ENCODE measurements around the gene FUCA2.
A peak's percentile ranks its signal among the peaks of the same experiment; 100 is the strongest.
"Not testable (repeated sequence)": the region's sequence is repeated elsewhere in the genome, so short reads cannot be mapped to it uniquely, and the experiment has no call there.

The FUCA2 gene

GRCh38 chr6:143498428-143498827 lies 13.1 kb downstream of the FUCA2 start:
- DNase-seq (ENCODE audit: low read depth) = no peak

- no peak for DNase-seq (ENCODE audit: low read depth)
Measured at GRCh38 chr6:143496974-143497373, 14.5 kb downstream of the FUCA2 start.

- DNase-seq (ENCODE audit: low read depth) = no peak
Measured at GRCh38 chr6:143490775-143491174, 20.7 kb downstream of the FUCA2 start.

GRCh38 chr6:143490244-143490643 lies 21.3 kb downstream of the FUCA2 start:
- DNase-seq (ENCODE audit: low read depth) = no peak

- no peak for DNase-seq (ENCODE audit: low read depth)
Measured at GRCh38 chr6:143486752-143487151, 24.8 kb downstream of the FUCA2 start.

GRCh38 chr6:143485967-143486366 lies 25.6 kb downstream of the FUCA2 start:
- no peak for DNase-seq (ENCODE audit: low read depth)

- no peak for DNase-seq (ENCODE audit: low read depth)
Measured at GRCh38 chr6:143482593-143482992, 28.9 kb downstream of the FUCA2 start.

GRCh38 chr6:143478479-143479062 lies 32.9 kb downstream of the FUCA2 start:
- DNase-seq (ENCODE audit: low read depth) = no peak

- DNase-seq (ENCODE audit: low read depth) = no peak
Measured at GRCh38 chr6:143476545-143476944, 35.0 kb downstream of the FUCA2 start.

- no peak for DNase-seq (ENCODE audit: low read depth)
Measured at GRCh38 chr6:143471822-143472221, 39.7 kb downstream of the FUCA2 start.

- not testable (repeated sequence) for DNase-seq (ENCODE audit: low read depth)
Measured at GRCh38 chr6:143468823-143469222, 42.7 kb downstream of the FUCA2 start.

GRCh38 chr6:143468026-143468425 lies 43.5 kb downstream of the FUCA2 start:
- DNase-seq (ENCODE audit: low read depth) = no peak

- DNase-seq (ENCODE audit: low read depth) = no peak
Measured at GRCh38 chr6:143465546-143465945, 46.0 kb downstream of the FUCA2 start.

GRCh38 chr6:143457563-143458359 lies 53.8 kb downstream of the FUCA2 start:
- DNase-seq (ENCODE audit: low read depth) = no peak

GRCh38 chr6:143451531-143451930 lies 60.0 kb downstream of the FUCA2 start:
- DNase-seq (ENCODE audit: low read depth) = no peak

GRCh38 chr6:143450453-143451371 lies 60.8 kb downstream of the FUCA2 start, which contains the start of the genes ADAT2 and PEX3:
Gene ADAT2, minus strand, starts transcription at chr6:143450695. Its CDS starts 37 bp downstream, at chr6:143450658.
Gene PEX3, plus strand, starts transcription at chr6:143450805. Its CDS starts 238 bp downstream, at chr6:143451043.
- peak; percentile 81 for DNase-seq (ENCODE audit: low read depth)

- DNase-seq (ENCODE audit: low read depth) = no peak
Measured at GRCh38 chr6:143449714-143450452, 61.6 kb downstream of the FUCA2 start.

- no peak for DNase-seq (ENCODE audit: low read depth)
Measured at GRCh38 chr6:143449082-143449713, 62.3 kb downstream of the FUCA2 start.

- DNase-seq (ENCODE audit: low read depth) = not testable (repeated sequence)
Measured at GRCh38 chr6:143447865-143448264, 63.7 kb downstream of the FUCA2 start.

Measured in stimulated activated CD8-positive, alpha-beta memory T cell treated with anti-CD3 and anti-CD28 coated beads, Interleukin-15, amount 100 ng/mL, for 1 hour (primary cell).